SK-N-MC (cell line): ENCODE data around the gene VAMP8.

Experiments used
- DNase-seq: peaks from one replicate; pipeline ENCODE4 v3.0.0-alpha.2; 2011; ENCODE audit warnings: low read depth, low spot score
- H3K27ac ChIP-seq: fragments of 200-600 bp; sonication (generic); 2 replicates; pipeline ENCODE4 v1.5.1; 2016; ENCODE audit warnings: mixed run types
- H3K36me3 ChIP-seq: fragments of 200-600 bp; sonication (generic); 2 replicates; pipeline ENCODE4 v1.6.1; 2017; ENCODE audit warnings: antibody characterized with exemption, low read length, mixed read lengths; ENCODE audit not compliant: insufficient read depth
- H3K4me3 ChIP-seq: fragments of 200-600 bp; sonication (generic); 2 replicates; pipeline ENCODE4 v1.5.1; 2016
- H3K9ac ChIP-seq: fragments of 200-600 bp; sonication (generic); 2 replicates; pipeline ENCODE4 v1.8.0; 2017; ENCODE audit warnings: mixed run types, mixed read lengths; ENCODE audit not compliant: insufficient read length
- H3K9me3 ChIP-seq: fragments of 200-600 bp; sonication (generic); 2 replicates; pipeline ENCODE4 v1.6.1; 2017; ENCODE audit warnings: low read depth, mild to moderate bottlenecking, antibody characterized with exemption, low read length, moderate library complexity, mixed read lengths
- EZH2 ChIP-seq: fragments of 200-600 bp; sonication (generic); IDR thresholded peaks from one replicate; pipeline ENCODE4 v1.6.1; 2017; ENCODE audit warnings: antibody characterized with exemption
- FOXP2 ChIP-seq: optimal IDR thresholded peaks from 2 replicates; pipeline ENCODE3; 2011; ENCODE audit warnings: mild to moderate bottlenecking, moderate library complexity; ENCODE audit not compliant: insufficient read depth; ENCODE audit errors: extremely low read length, control extremely low read depth
- POLR2AphosphoS5 ChIP-seq: IDR thresholded peaks from 2 replicates; pipeline ENCODE4 v1.6.1; 2012; ENCODE audit warnings: mild to moderate bottlenecking, low read depth, low read length, borderline replicate concordance

The VAMP8 gene

DNA sequence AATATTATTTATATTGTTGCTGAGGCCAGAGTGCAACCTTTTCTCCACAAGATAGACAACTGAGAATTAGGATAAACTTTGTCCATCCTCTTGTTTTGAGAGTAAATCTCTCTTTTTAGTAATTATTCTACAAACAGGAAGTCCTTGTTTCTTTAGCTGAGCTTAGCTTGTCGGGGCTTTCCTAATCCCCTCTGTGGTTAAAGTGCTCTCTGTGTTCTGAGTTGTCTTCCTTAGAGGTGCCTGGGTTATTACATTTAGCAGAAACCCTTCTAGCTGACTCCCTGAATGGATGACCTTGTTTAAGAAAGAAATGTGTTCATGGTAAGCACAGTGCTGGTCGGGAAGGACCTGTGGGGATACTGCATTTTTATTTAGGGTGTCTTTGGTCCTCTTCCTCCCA lies 51.3 kb downstream of the VAMP8 start:
- H3K27ac ChIP-seq: no peak overlapping the region
- H3K9me3 ChIP-seq: no peaks in the 10 kb centered on the region

GRCh38 chr2:85631316-85631715 lies 53.9 kb downstream of the VAMP8 start:
- Histone ChIP-seq H3K36me3 (peaks cover 88% of the 10 kb centered on the region), H3K9me3 (no peaks in the 10 kb centered on the region), H3K4me3 (no peak overlapping the region), H3K9ac (no peak overlapping the region), H3K27ac (no peak overlapping the region)
- no peak for TF ChIP-seq EZH2
- DNase-seq: no peak

More for the DNA sequence above, 51.3 kb downstream of the VAMP8 start:
- TF ChIP-seq EZH2 (no peak), FOXP2 (no peak), POLR2AphosphoS5 (no peak)
- no peak overlapping the region for H3K4me3 ChIP-seq
- H3K9ac ChIP-seq: no peak overlapping the region
- DNase-seq: no peak
- peaks cover 92% of the 10 kb centered on the region for H3K36me3 ChIP-seq
